ENCODE results near the gene KCNQ2.

The KCNQ2 gene

GRCh38 chr20:63493563-63494020 is 21.1 kb upstream of the KCNQ2 start:
- WGBS (ENCODE audit: extremely low coverage, insufficient coverage, low lambda C conversion rate): no CpG with 5 or more reads among the region's 13 CpGs
- Histone ChIP-seq H3K27me3 (ENCODE audit: insufficient read depth, low read length, poor library complexity) (peaks cover 8% of the 10 kb centered on the region), H2BK120ac (ENCODE audit: low read depth, low read length) (no peak overlapping the region), H3K4ac (ENCODE audit: low read depth, low read length) (no peak overlapping the region), H3K36me3 (ENCODE audit: control insufficient read depth, insufficient read depth, low read length) (no peaks in the 10 kb centered on the region), H3K27ac (ENCODE audit: low read depth, low read length) (no peak overlapping the region), H2BK15ac (replicated peaks; ENCODE audit: low read depth) (no peak overlapping the region), H3K79me2 (ENCODE audit: control insufficient read depth, insufficient read depth, low read length) (no peaks in the 10 kb centered on the region), H3K23ac (ENCODE audit: low read length) (no peak overlapping the region), H3K9ac (ENCODE audit: low read length) (no peak overlapping the region), H3K4me2 (ENCODE audit: low read length) (no peak overlapping the region), H3K18ac (ENCODE audit: low read length) (no peak overlapping the region), H3K56ac (ENCODE audit: low read length) (no peak overlapping the region), H4K8ac (ENCODE audit: low read depth, low read length) (no peak overlapping the region), H2AK5ac (ENCODE audit: low read length) (no peak overlapping the region), H3K4me3 (ENCODE audit: low read length) (no peak overlapping the region), H4K5ac (ENCODE audit: low read length) (no peak overlapping the region), H3K4me1 (ENCODE audit: control insufficient read depth, low read depth, low read length) (no peaks in the 10 kb centered on the region), H3K79me1 (ENCODE audit: low read length) (no peaks in the 10 kb centered on the region), H2BK5ac (ENCODE audit: low read length) (no peak overlapping the region)
- no peak for DNase-seq

- Histone ChIP-seq H3K4me2 (ENCODE audit: low read length) (no peak overlapping the region), H2BK5ac (ENCODE audit: low read length) (no peak overlapping the region), H3K27ac (ENCODE audit: low read depth, low read length) (no peak overlapping the region), H2AK5ac (ENCODE audit: low read length) (no peak overlapping the region), H3K9ac (ENCODE audit: low read length) (no peak overlapping the region), H4K5ac (ENCODE audit: low read length) (no peak overlapping the region), H3K79me1 (ENCODE audit: low read length) (no peaks in the 10 kb centered on the region), H3K79me2 (ENCODE audit: control insufficient read depth, insufficient read depth, low read length) (no peaks in the 10 kb centered on the region), H3K27me3 (ENCODE audit: insufficient read depth, low read length, poor library complexity) (peaks cover 8% of the 10 kb centered on the region), H4K8ac (ENCODE audit: low read depth, low read length) (no peak overlapping the region), H2BK120ac (ENCODE audit: low read depth, low read length) (no peak overlapping the region), H3K4ac (ENCODE audit: low read depth, low read length) (no peak overlapping the region), H3K18ac (ENCODE audit: low read length) (no peak overlapping the region), H3K56ac (ENCODE audit: low read length) (no peak overlapping the region), H2BK15ac (replicated peaks; ENCODE audit: low read depth) (no peak overlapping the region), H3K4me3 (ENCODE audit: low read length) (no peak overlapping the region), H3K4me1 (ENCODE audit: control insufficient read depth, low read depth, low read length) (no peaks in the 10 kb centered on the region), H3K23ac (ENCODE audit: low read length) (no peak overlapping the region), H3K36me3 (ENCODE audit: control insufficient read depth, insufficient read depth, low read length) (no peaks in the 10 kb centered on the region)
- DNase-seq: no peak
- WGBS (ENCODE audit: extremely low coverage, insufficient coverage, low lambda C conversion rate): no CpG with 5 or more reads among the region's 14 CpGs
These were observed 20.5 kb upstream of the KCNQ2 start for GRCh38 chr20:63492982-63493381.

- no peak overlapping the region for H3K18ac ChIP-seq (ENCODE audit: low read length)
- no CpG with 5 or more reads among the region's 2 CpGs for WGBS (ENCODE audit: extremely low coverage, insufficient coverage, low lambda C conversion rate)
These were observed 20.1 kb upstream of the KCNQ2 start for GRCh38 chr20:63492518-63492917.

GRCh38 chr20:63491635-63492230 is 19.3 kb upstream of the KCNQ2 start:
- no peak overlapping the region for H3K9ac ChIP-seq (ENCODE audit: low read length)
- H3K4me2 ChIP-seq (ENCODE audit: low read length): no peak overlapping the region
- no peak overlapping the region for H3K4me3 ChIP-seq (ENCODE audit: low read length)
- no peak overlapping the region for H4K8ac ChIP-seq (ENCODE audit: low read depth, low read length)
- no peak overlapping the region for H2BK5ac ChIP-seq (ENCODE audit: low read length)
- H3K23ac ChIP-seq (ENCODE audit: low read length): no peak overlapping the region
- no peak for DNase-seq
- WGBS (ENCODE audit: extremely low coverage, insufficient coverage, low lambda C conversion rate): 100% methylated on average over 1 of the region's 4 CpGs
- H3K79me1 ChIP-seq (ENCODE audit: low read length): no peaks in the 10 kb centered on the region
- H4K5ac ChIP-seq (ENCODE audit: low read length): no peak overlapping the region
- H3K27ac ChIP-seq (ENCODE audit: low read depth, low read length): no peak overlapping the region
- H3K27me3 ChIP-seq (ENCODE audit: insufficient read depth, low read length, poor library complexity): peaks cover 8% of the 10 kb centered on the region
- no peaks in the 10 kb centered on the region for H3K4me1 ChIP-seq (ENCODE audit: control insufficient read depth, low read depth, low read length)
- no peak overlapping the region for H2BK15ac ChIP-seq (replicated peaks; ENCODE audit: low read depth)
- H2BK120ac ChIP-seq (ENCODE audit: low read depth, low read length): no peak overlapping the region
- H3K79me2 ChIP-seq (ENCODE audit: control insufficient read depth, insufficient read depth, low read length): no peaks in the 10 kb centered on the region
- no peak overlapping the region for H2AK5ac ChIP-seq (ENCODE audit: low read length)
- no peaks in the 10 kb centered on the region for H3K36me3 ChIP-seq (ENCODE audit: control insufficient read depth, insufficient read depth, low read length)
- no peak overlapping the region for H3K4ac ChIP-seq (ENCODE audit: low read depth, low read length)
- no peak overlapping the region for H3K18ac ChIP-seq (ENCODE audit: low read length)
- no peak overlapping the region for H3K56ac ChIP-seq (ENCODE audit: low read length)

More at GRCh38 chr20:63492518-63492917, 20.1 kb upstream of the KCNQ2 start:
- no peak overlapping the region for H4K8ac ChIP-seq (ENCODE audit: low read depth, low read length)
- no peak overlapping the region for H3K27ac ChIP-seq (ENCODE audit: low read depth, low read length)
- H3K36me3 ChIP-seq (ENCODE audit: control insufficient read depth, insufficient read depth, low read length): no peaks in the 10 kb centered on the region
- no peak overlapping the region for H3K56ac ChIP-seq (ENCODE audit: low read length)
- no peak overlapping the region for H2BK120ac ChIP-seq (ENCODE audit: low read depth, low read length)
- H3K4me1 ChIP-seq (ENCODE audit: control insufficient read depth, low read depth, low read length): no peaks in the 10 kb centered on the region
- H3K4me3 ChIP-seq (ENCODE audit: low read length): no peak overlapping the region
- no peak overlapping the region for H3K9ac ChIP-seq (ENCODE audit: low read length)
- no peak overlapping the region for H2BK15ac ChIP-seq (replicated peaks; ENCODE audit: low read depth)
- H3K79me2 ChIP-seq (ENCODE audit: control insufficient read depth, insufficient read depth, low read length): no peaks in the 10 kb centered on the region
- no peak overlapping the region for H2BK5ac ChIP-seq (ENCODE audit: low read length)
- H3K4ac ChIP-seq (ENCODE audit: low read depth, low read length): no peak overlapping the region
- H3K79me1 ChIP-seq (ENCODE audit: low read length): no peaks in the 10 kb centered on the region
- H3K4me2 ChIP-seq (ENCODE audit: low read length): no peak overlapping the region
- H2AK5ac ChIP-seq (ENCODE audit: low read length): no peak overlapping the region
- no peak overlapping the region for H4K5ac ChIP-seq (ENCODE audit: low read length)
- no peak overlapping the region for H3K23ac ChIP-seq (ENCODE audit: low read length)
- peaks cover 8% of the 10 kb centered on the region for H3K27me3 ChIP-seq (ENCODE audit: insufficient read depth, low read length, poor library complexity)
- no peak for DNase-seq

- Histone ChIP-seq H2BK120ac (ENCODE audit: low read depth, low read length) (no peak overlapping the region), H3K79me1 (ENCODE audit: low read length) (no peaks in the 10 kb centered on the region), H3K9ac (ENCODE audit: low read length) (no peak overlapping the region), H3K4me1 (ENCODE audit: control insufficient read depth, low read depth, low read length) (no peaks in the 10 kb centered on the region), H3K23ac (ENCODE audit: low read length) (no peak overlapping the region), H4K5ac (ENCODE audit: low read length) (no peak overlapping the region), H3K27me3 (ENCODE audit: insufficient read depth, low read length, poor library complexity) (peaks cover 8% of the 10 kb centered on the region), H2AK5ac (ENCODE audit: low read length) (no peak overlapping the region), H4K8ac (ENCODE audit: low read depth, low read length) (no peak overlapping the region), H2BK15ac (replicated peaks; ENCODE audit: low read depth) (no peak overlapping the region), H3K4ac (ENCODE audit: low read depth, low read length) (no peak overlapping the region), H3K56ac (ENCODE audit: low read length) (no peak overlapping the region), H3K79me2 (ENCODE audit: control insufficient read depth, insufficient read depth, low read length) (no peaks in the 10 kb centered on the region), H3K36me3 (ENCODE audit: control insufficient read depth, insufficient read depth, low read length) (no peaks in the 10 kb centered on the region), H3K18ac (ENCODE audit: low read length) (no peak overlapping the region), H3K4me3 (ENCODE audit: low read length) (no peak overlapping the region), H3K4me2 (ENCODE audit: low read length) (no peak overlapping the region), H2BK5ac (ENCODE audit: low read length) (no peak overlapping the region), H3K27ac (ENCODE audit: low read depth, low read length) (no peak overlapping the region)
- WGBS (ENCODE audit: extremely low coverage, insufficient coverage, low lambda C conversion rate): no CpG with 5 or more reads among the region's 4 CpGs
- no peak for DNase-seq
These were observed 18.6 kb upstream of the KCNQ2 start for GRCh38 chr20:63491078-63491477.

GRCh38 chr20:63490416-63490815 is 18.0 kb upstream of the KCNQ2 start:
- WGBS (ENCODE audit: extremely low coverage, insufficient coverage, low lambda C conversion rate): no CpG with 5 or more reads among the region's 24 CpGs
- Histone ChIP-seq H3K27ac (ENCODE audit: low read depth, low read length) (no peak overlapping the region), H3K4ac (ENCODE audit: low read depth, low read length) (no peak overlapping the region), H4K8ac (ENCODE audit: low read depth, low read length) (no peak overlapping the region), H3K4me1 (ENCODE audit: control insufficient read depth, low read depth, low read length) (no peaks in the 10 kb centered on the region), H4K5ac (ENCODE audit: low read length) (no peak overlapping the region), H3K36me3 (ENCODE audit: control insufficient read depth, insufficient read depth, low read length) (no peaks in the 10 kb centered on the region), H3K9ac (ENCODE audit: low read length) (no peak overlapping the region), H3K79me1 (ENCODE audit: low read length) (no peaks in the 10 kb centered on the region), H3K18ac (ENCODE audit: low read length) (no peak overlapping the region), H3K79me2 (ENCODE audit: control insufficient read depth, insufficient read depth, low read length) (no peaks in the 10 kb centered on the region), H2AK5ac (ENCODE audit: low read length) (no peak overlapping the region), H3K27me3 (ENCODE audit: insufficient read depth, low read length, poor library complexity) (peaks cover 8% of the 10 kb centered on the region), H2BK120ac (ENCODE audit: low read depth, low read length) (no peak overlapping the region), H3K56ac (ENCODE audit: low read length) (no peak overlapping the region), H2BK5ac (ENCODE audit: low read length) (no peak overlapping the region), H3K4me3 (ENCODE audit: low read length) (no peak overlapping the region), H2BK15ac (replicated peaks; ENCODE audit: low read depth) (no peak overlapping the region), H3K23ac (ENCODE audit: low read length) (no peak overlapping the region), H3K4me2 (ENCODE audit: low read length) (no peak overlapping the region)
- DNase-seq: no peak

All from mesendoderm (in vitro differentiated cells).